Right kidney (tissue), 1 donor: ENCODE results near the gene FZD7.

Experiments
- DNase-seq: peaks from one replicate; pipeline ENCODE4 v3.0.0-alpha.2; 2016

Gene FZD7

GRCh38 chr2:202009019-202009481 is 24.6 kb upstream of the FZD7 start:
- DNase-seq: no peak

- no peak for DNase-seq
Observed at GRCh38 chr2:202009581-202009980, 24.1 kb upstream of the FZD7 start.

- DNase-seq: no peak
Observed at GRCh38 chr2:202014318-202014717, 19.3 kb upstream of the FZD7 start.

GRCh38 chr2:202014759-202015211 is 18.9 kb upstream of the FZD7 start:
- peak; percentile 50 for DNase-seq

GRCh38 chr2:202015471-202015870 is 18.2 kb upstream of the FZD7 start:
- DNase-seq: no peak

- no peak for DNase-seq
Observed at GRCh38 chr2:202016579-202017227, 17.0 kb upstream of the FZD7 start.

- no peak for DNase-seq
Observed at GRCh38 chr2:202017940-202018339, 15.7 kb upstream of the FZD7 start.

- DNase-seq: no peak
Observed at GRCh38 chr2:202018950-202019349, 14.7 kb upstream of the FZD7 start.

- no peak for DNase-seq
Observed at GRCh38 chr2:202019689-202020450, 13.8 kb upstream of the FZD7 start.

- DNase-seq: no peak
Observed at GRCh38 chr2:202022755-202023154, 10.9 kb upstream of the FZD7 start.

GRCh38 chr2:202023198-202023903 is 10.3 kb upstream of the FZD7 start:
- no peak for DNase-seq

GRCh38 chr2:202023904-202024266 is 9.8 kb upstream of the FZD7 start:
- DNase-seq: no peak

GRCh38 chr2:202024871-202025270 is 8.8 kb upstream of the FZD7 start:
- no peak for DNase-seq

GRCh38 chr2:202025816-202026215 is 7.8 kb upstream of the FZD7 start:
- DNase-seq: no peak

- no peak for DNase-seq
Observed at GRCh38 chr2:202026507-202026906, 7.1 kb upstream of the FZD7 start.

- DNase-seq: no peak
Observed at GRCh38 chr2:202030691-202031090, 3.0 kb upstream of the FZD7 start.

GRCh38 chr2:202031246-202031951 is 2.3 kb upstream of the FZD7 start:
- no peak for DNase-seq

GRCh38 chr2:202032846-202033316 is 774 bp upstream of the FZD7 start:
- DNase-seq: peak; percentile 97

GRCh38 chr2:202034249-202035088 is 814 bp downstream of the FZD7 start:
- peak; percentile 80 for DNase-seq

GRCh38 chr2:202035089-202035940 is 1.7 kb downstream of the FZD7 start:
- DNase-seq: peak; percentile 81
